ENCODE results near the gene TRIM74. TPM values are rescaled to one million over a fixed set of nuclear protein-coding genes. Genes with fewer than 3 reads are reported as not detected.
A peak's percentile ranks its signal among the peaks of the same experiment; 100 is the strongest.
"Not testable (repeated sequence)": the region's sequence is repeated elsewhere in the genome, so short reads cannot be mapped to it uniquely, and the experiment has no call there.

TRIM74 gene
- polyA plus RNA-seq, 5 donors: 0.99 to 2.6 (median 1.7) TPM

GRCh38 chr7:72960029-72960428 is 9.2 kb downstream of the TRIM74 start:
- DNase-seq: not testable (repeated sequence)

- DNase-seq: not testable (repeated sequence)
These were observed 14.6 kb downstream of the TRIM74 start for GRCh38 chr7:72954563-72955198.

GRCh38 chr7:72953901-72954562 is 15.2 kb downstream of the TRIM74 start:
- DNase-seq: not testable (repeated sequence)

GRCh38 chr7:72950432-72950831 is 18.8 kb downstream of the TRIM74 start:
- not testable (repeated sequence) for DNase-seq

- not testable (repeated sequence) for DNase-seq
These were observed 19.6 kb downstream of the TRIM74 start for GRCh38 chr7:72949686-72950085.

GRCh38 chr7:72949276-72949675 is 20.0 kb downstream of the TRIM74 start:
- DNase-seq: not testable (repeated sequence)

- DNase-seq: not testable (repeated sequence)
These were observed 20.6 kb downstream of the TRIM74 start for GRCh38 chr7:72948714-72949113.

GRCh38 chr7:72946130-72946745 is 23.0 kb downstream of the TRIM74 start:
- not testable (repeated sequence) for DNase-seq

- not testable (repeated sequence) for DNase-seq
These were observed 23.7 kb downstream of the TRIM74 start for GRCh38 chr7:72945597-72945996.

- DNase-seq: not testable (repeated sequence)
These were observed 24.3 kb downstream of the TRIM74 start for GRCh38 chr7:72944937-72945336.

- DNase-seq: not testable (repeated sequence)
These were observed 26.3 kb downstream of the TRIM74 start for GRCh38 chr7:72942956-72943355.

GRCh38 chr7:72942022-72942705 is 27.1 kb downstream of the TRIM74 start:
- not testable (repeated sequence) for DNase-seq

- not testable (repeated sequence) for DNase-seq
These were observed 41.0 kb downstream of the TRIM74 start for GRCh38 chr7:72928216-72928615.

GRCh38 chr7:72927791-72928190 is 41.5 kb downstream of the TRIM74 start:
- DNase-seq: not testable (repeated sequence)

- DNase-seq: no peak
These were observed 43.6 kb downstream of the TRIM74 start for GRCh38 chr7:72925546-72926120.

GRCh38 chr7:72924733-72925545 is 44.3 kb downstream of the TRIM74 start, which contains the start of gene POM121:
TSS of gene POM121 (plus strand) at chr7:72925095. CDS start at chr7:72925122, 27 bp downstream.
- DNase-seq: peak; percentile 87 to 90

GRCh38 chr7:72924386-72924732 is 44.9 kb downstream of the TRIM74 start:
- DNase-seq: no peak

- no peak for DNase-seq
These were observed 50.0 kb downstream of the TRIM74 start for GRCh38 chr7:72919256-72919775.

- peak in 1 of 2 donors; percentile 6 for DNase-seq
These were observed 54.3 kb downstream of the TRIM74 start for GRCh38 chr7:72914756-72915525.

- DNase-seq: not testable (repeated sequence)
These were observed 55.5 kb downstream of the TRIM74 start for GRCh38 chr7:72913750-72914149.

Data from right lung (tissue), 5 donors.